ENCODE data around the gene TMEM88.
"Not testable (repeated sequence)": the region's sequence is repeated elsewhere in the genome, so short reads cannot be mapped to it uniquely, and the experiment has no call there.

TMEM88 gene, protein sequence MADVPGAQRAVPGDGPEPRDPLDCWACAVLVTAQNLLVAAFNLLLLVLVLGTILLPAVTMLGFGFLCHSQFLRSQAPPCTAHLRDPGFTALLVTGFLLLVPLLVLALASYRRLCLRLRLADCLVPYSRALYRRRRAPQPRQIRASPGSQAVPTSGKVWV
- 2.6 to 10.0 (median 5.8) reads per million in 3 donors for total RNA-seq

DNA sequence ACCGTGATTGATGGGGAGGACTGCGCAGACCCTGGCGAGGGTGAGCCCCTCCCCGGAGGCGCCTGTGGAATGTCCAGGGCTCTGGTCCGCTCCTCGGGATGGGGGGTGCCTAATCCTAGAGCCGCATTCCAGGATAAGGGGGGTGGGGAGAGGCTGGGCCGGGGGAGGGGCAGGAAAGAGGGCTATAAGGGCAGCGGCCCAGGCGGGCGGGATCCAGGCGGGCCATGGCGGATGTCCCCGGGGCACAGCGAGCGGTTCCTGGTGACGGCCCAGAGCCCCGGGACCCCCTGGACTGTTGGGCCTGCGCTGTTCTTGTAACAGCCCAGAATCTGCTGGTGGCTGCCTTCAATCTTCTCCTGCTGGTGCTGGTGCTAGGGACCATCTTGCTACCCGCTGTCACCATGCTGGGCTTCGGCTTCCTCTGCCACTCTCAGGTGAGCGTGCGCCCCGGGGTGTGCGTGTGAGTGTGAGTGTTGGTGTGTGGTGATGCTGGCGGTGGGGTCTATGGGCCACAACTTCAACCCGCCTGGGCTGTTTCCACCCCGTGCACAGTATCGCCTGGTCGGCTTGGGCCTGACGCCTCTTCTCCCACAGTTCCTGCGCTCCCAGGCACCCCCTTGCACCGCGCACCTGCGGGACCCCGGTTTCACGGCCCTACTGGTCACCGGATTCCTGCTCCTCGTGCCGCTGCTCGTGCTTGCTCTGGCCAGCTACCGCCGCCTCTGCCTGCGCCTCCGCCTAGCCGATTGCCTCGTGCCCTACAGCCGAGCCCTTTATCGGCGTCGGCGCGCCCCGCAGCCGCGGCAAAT, at the start of gene TMEM88:
TMEM88 (plus strand) TSS at position 216 of the 809 bp plus-strand sequence; CDS start at position 225, 9 bp downstream.
- DNase-seq, result no peak
- no peaks in the 10 kb centered on the region for H3K27me3 ChIP-seq (replicated peaks; ENCODE audit: control insufficient read depth, insufficient read depth, low read length, poor library complexity, severe bottlenecking)
- no peaks in the 10 kb centered on the region for H3K9me3 ChIP-seq (ENCODE audit: control insufficient read depth, low read length)
- H3K27ac ChIP-seq (ENCODE audit: insufficient read depth, low read length, poor library complexity, severe bottlenecking), result no peak within 1 kb of the TSS
- no peak within 1 kb of the TSS for H3K4me3 ChIP-seq (ENCODE audit: insufficient read depth, low read depth, low read length, poor library complexity, severe bottlenecking)
- peaks cover 42% of the 10 kb centered on the region for H3K4me1 ChIP-seq (ENCODE audit: control insufficient read depth, insufficient read depth, low read length, poor library complexity, severe bottlenecking)
- H3K36me3 ChIP-seq (ENCODE audit: control insufficient read depth, insufficient read depth, low read length), result peaks cover 12% of the 10 kb centered on the region

DNA sequence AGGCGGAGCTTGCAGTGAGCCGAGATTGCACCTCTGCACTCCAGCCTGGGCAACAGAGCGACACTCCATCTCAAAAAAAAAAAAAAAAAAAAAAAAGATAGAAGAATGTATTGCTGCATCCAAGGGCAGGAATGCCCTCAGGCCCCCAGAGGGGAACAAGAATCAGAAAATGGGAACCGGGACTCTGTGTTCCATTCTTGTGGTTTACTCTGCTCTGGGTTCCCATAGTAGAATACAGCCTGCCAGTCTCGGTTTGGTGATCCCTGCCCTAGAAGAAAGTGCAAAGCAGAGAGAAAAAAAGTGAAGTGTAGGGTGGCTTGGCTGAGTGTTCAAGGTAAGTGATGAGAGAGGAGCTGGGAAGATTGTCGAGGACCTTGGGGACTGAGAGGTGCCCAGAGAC, 48.3 kb upstream of the TMEM88 start:
- DNase-seq, result no peak
- H3K27ac ChIP-seq (ENCODE audit: insufficient read depth, low read length, poor library complexity, severe bottlenecking), result no peak overlapping the region
- H3K27me3 ChIP-seq (replicated peaks; ENCODE audit: control insufficient read depth, insufficient read depth, low read length, poor library complexity, severe bottlenecking), result no peaks in the 10 kb centered on the region
- no peak overlapping the region for H3K4me3 ChIP-seq (ENCODE audit: insufficient read depth, low read depth, low read length, poor library complexity, severe bottlenecking)
- H3K4me1 ChIP-seq (ENCODE audit: control insufficient read depth, insufficient read depth, low read length, poor library complexity, severe bottlenecking), result no peaks in the 10 kb centered on the region
- no peaks in the 10 kb centered on the region for H3K36me3 ChIP-seq (ENCODE audit: control insufficient read depth, insufficient read depth, low read length)
- no peaks in the 10 kb centered on the region for H3K9me3 ChIP-seq (ENCODE audit: control insufficient read depth, low read length)

DNA sequence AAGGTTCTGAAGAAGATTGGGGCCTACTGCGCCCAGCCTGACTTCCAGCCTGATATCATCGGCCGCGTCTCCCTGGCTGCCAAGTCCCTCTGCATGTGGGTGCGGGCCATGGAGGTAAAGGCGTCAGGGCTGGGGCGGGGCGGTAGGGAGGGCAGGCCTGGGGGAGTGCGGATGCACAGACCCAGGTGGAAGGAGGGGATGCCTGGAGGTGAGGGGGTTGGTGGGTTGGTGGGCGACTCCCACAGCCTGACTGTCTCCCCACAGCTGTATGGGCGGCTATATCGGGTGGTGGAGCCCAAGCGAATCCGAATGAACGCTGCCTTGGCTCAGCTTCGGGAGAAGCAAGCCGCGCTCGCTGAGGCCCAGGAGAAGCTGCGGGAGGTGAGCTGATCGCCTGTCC, 47.7 kb upstream of the TMEM88 start:
- Histone ChIP-seq H3K9me3 (ENCODE audit: control insufficient read depth, low read length) (no peaks in the 10 kb centered on the region), H3K4me3 (ENCODE audit: insufficient read depth, low read depth, low read length, poor library complexity, severe bottlenecking) (no peak overlapping the region), H3K27ac (ENCODE audit: insufficient read depth, low read length, poor library complexity, severe bottlenecking) (no peak overlapping the region), H3K27me3 (replicated peaks; ENCODE audit: control insufficient read depth, insufficient read depth, low read length, poor library complexity, severe bottlenecking) (no peaks in the 10 kb centered on the region), H3K4me1 (ENCODE audit: control insufficient read depth, insufficient read depth, low read length, poor library complexity, severe bottlenecking) (no peaks in the 10 kb centered on the region), H3K36me3 (ENCODE audit: control insufficient read depth, insufficient read depth, low read length) (no peaks in the 10 kb centered on the region)
- DNase-seq, result no peak

DNA sequence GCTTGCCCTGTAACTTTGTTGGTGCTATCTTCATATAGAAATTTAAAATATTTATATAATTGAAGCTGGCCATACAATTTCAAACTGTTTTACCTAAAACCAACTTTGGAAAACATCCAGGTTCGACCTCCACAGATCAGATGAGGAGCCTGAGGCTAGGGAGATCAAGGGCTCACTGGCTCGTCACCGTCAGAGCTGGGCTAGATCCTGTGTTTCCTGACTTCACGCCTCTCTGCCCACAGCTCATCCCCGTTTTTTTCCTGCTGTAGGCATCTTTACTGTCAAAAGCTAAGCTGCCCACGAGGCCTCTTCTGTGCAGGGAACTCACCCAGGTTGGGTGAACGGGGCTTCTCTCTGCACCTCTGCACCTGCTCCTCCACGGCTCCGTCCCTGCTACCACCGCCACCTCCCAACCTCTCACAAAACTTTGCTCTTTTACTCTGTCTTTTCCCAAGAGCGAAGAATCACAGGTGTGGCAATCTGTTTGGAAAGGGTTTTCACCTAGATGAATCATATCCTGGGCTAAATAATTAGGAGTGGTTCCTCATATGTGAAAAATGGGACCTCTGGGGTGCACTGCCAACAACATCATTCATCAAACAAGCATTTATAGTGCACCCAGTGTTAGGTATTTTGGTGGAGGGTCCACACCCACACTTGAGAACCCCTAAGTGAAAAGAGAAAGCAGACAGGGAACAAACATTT, 45.6 kb upstream of the TMEM88 start:
- H3K27ac ChIP-seq (ENCODE audit: insufficient read depth, low read length, poor library complexity, severe bottlenecking), result no peak overlapping the region
- DNase-seq, result no peak
- no peak overlapping the region for H3K4me3 ChIP-seq (ENCODE audit: insufficient read depth, low read depth, low read length, poor library complexity, severe bottlenecking)
- H3K27me3 ChIP-seq (replicated peaks; ENCODE audit: control insufficient read depth, insufficient read depth, low read length, poor library complexity, severe bottlenecking), result no peaks in the 10 kb centered on the region
- no peaks in the 10 kb centered on the region for H3K4me1 ChIP-seq (ENCODE audit: control insufficient read depth, insufficient read depth, low read length, poor library complexity, severe bottlenecking)
- no peaks in the 10 kb centered on the region for H3K9me3 ChIP-seq (ENCODE audit: control insufficient read depth, low read length)
- H3K36me3 ChIP-seq (ENCODE audit: control insufficient read depth, insufficient read depth, low read length), result no peaks in the 10 kb centered on the region

DNA sequence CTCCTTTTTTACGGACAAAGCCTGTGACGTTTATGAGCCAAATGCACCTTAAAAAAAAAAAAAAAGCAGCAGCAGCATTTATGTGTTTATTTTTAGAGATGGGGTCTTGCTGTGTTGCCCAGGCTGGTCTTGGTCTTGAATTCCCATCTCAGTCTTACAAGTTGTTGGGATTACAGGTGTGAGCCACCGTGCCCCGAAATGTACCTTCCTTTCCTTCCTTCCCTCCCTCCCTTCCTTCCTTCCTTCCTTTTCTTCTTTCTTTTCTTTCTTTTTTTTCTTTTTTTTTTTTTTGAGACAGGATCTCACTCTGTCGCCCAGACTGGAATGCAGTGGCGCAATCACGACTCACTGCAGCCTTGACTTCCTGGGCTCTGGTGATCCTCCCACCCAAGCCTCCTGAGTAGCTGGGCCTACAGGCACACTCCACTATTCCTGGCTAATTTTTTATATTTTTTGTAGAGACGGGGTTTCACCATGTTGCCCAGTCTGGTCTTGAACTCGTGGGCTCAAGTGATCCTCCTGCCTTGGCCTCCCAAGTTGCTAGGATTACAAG, 45.0 kb upstream of the TMEM88 start:
- DNase-seq; H3K36me3 ChIP-seq (ENCODE audit: control insufficient read depth, insufficient read depth, low read length); H3K27ac ChIP-seq (ENCODE audit: insufficient read depth, low read length, poor library complexity, severe bottlenecking); H3K4me1 ChIP-seq (ENCODE audit: control insufficient read depth, insufficient read depth, low read length, poor library complexity, severe bottlenecking); H3K4me3 ChIP-seq (ENCODE audit: insufficient read depth, low read depth, low read length, poor library complexity, severe bottlenecking); H3K9me3 ChIP-seq (ENCODE audit: control insufficient read depth, low read length); H3K27me3 ChIP-seq (replicated peaks; ENCODE audit: control insufficient read depth, insufficient read depth, low read length, poor library complexity, severe bottlenecking): not testable (repeated sequence)

DNA sequence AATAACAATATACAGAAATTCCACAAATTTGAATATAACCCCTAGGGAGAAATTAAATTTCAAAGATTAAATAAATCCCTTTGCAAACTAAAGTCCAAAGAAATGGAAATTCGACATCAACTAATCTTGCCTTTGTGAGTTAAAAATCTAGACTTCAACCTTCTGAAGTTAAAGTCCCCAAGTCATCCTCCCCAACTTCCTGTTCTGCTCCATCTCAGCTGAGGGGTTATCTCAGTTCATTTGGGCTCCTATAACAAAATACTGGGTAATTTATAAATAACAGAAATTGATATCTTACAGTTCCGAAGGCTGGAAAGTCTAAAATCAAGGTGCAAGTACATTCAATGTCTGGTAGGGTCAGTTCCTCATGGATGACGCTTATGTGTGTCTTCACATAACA, 43.6 kb upstream of the TMEM88 start:
- no peaks in the 10 kb centered on the region for H3K27me3 ChIP-seq (replicated peaks; ENCODE audit: control insufficient read depth, insufficient read depth, low read length, poor library complexity, severe bottlenecking)
- no peaks in the 10 kb centered on the region for H3K9me3 ChIP-seq (ENCODE audit: control insufficient read depth, low read length)
- DNase-seq, result no peak
- H3K27ac ChIP-seq (ENCODE audit: insufficient read depth, low read length, poor library complexity, severe bottlenecking), result no peak overlapping the region
- no peak overlapping the region for H3K4me3 ChIP-seq (ENCODE audit: insufficient read depth, low read depth, low read length, poor library complexity, severe bottlenecking)
- H3K4me1 ChIP-seq (ENCODE audit: control insufficient read depth, insufficient read depth, low read length, poor library complexity, severe bottlenecking), result no peaks in the 10 kb centered on the region
- no peaks in the 10 kb centered on the region for H3K36me3 ChIP-seq (ENCODE audit: control insufficient read depth, insufficient read depth, low read length)

DNA sequence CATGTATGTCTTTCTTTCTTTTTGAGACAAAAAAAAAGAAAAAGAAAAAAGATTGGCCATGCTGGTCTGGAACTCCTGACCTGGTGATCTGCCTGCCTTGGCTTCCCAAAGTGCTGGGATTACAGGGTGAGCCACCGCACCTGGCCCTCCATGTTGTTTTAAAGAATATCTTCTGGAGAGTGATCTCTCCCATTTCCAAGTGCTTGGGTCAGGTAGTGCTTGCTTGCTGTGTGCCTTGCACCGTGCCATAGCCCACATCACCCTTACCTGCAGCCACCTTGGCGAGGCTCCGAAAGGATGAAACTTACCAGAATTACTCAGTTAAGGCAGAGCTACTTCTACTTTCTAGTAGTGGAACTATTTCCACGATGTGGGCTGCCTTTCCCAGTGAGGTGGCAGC, 39.9 kb upstream of the TMEM88 start:
- no peaks in the 10 kb centered on the region for H3K4me1 ChIP-seq (ENCODE audit: control insufficient read depth, insufficient read depth, low read length, poor library complexity, severe bottlenecking)
- no peaks in the 10 kb centered on the region for H3K9me3 ChIP-seq (ENCODE audit: control insufficient read depth, low read length)
- no peak overlapping the region for H3K4me3 ChIP-seq (ENCODE audit: insufficient read depth, low read depth, low read length, poor library complexity, severe bottlenecking)
- no peak overlapping the region for H3K27ac ChIP-seq (ENCODE audit: insufficient read depth, low read length, poor library complexity, severe bottlenecking)
- no peaks in the 10 kb centered on the region for H3K27me3 ChIP-seq (replicated peaks; ENCODE audit: control insufficient read depth, insufficient read depth, low read length, poor library complexity, severe bottlenecking)
- DNase-seq, result no peak
- H3K36me3 ChIP-seq (ENCODE audit: control insufficient read depth, insufficient read depth, low read length), result no peaks in the 10 kb centered on the region

DNA sequence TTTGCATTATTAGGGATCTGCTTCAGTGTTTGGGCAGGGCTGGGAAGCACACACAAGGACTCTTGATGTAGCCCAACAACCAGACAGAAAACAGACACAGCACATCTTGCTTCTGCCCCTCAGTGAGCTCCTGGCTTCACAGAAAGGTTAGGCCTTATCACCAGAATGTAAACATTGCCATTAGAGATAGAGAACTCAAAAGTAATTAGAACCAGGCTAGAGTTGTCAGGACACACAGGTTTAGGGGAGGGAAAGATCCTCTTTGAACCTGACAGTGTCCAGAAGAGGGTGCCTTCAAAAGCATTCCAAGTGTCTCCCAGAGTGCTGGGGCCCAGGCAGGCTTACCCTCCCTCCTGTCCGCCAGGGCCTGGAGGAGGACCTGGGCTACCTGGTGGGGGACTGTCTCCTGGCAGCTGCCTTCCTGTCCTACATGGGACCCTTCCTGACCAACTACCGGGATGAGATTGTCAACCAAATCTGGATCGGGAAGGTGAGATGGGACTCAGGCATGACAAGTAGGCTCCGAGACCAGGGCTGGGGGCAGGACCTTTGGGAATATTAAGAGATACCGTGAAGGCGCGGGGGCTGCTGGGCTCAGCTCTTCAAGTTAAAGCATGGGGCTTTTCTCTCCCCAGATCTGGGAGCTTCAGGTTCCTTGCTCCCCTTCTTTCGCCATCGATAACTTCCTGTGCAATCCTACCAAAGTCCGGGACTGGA, 37.8 kb upstream of the TMEM88 start:
- no peak overlapping the region for H3K4me3 ChIP-seq (ENCODE audit: insufficient read depth, low read depth, low read length, poor library complexity, severe bottlenecking)
- H3K27me3 ChIP-seq (replicated peaks; ENCODE audit: control insufficient read depth, insufficient read depth, low read length, poor library complexity, severe bottlenecking), result no peaks in the 10 kb centered on the region
- no peaks in the 10 kb centered on the region for H3K36me3 ChIP-seq (ENCODE audit: control insufficient read depth, insufficient read depth, low read length)
- no peak overlapping the region for H3K27ac ChIP-seq (ENCODE audit: insufficient read depth, low read length, poor library complexity, severe bottlenecking)
- H3K4me1 ChIP-seq (ENCODE audit: control insufficient read depth, insufficient read depth, low read length, poor library complexity, severe bottlenecking), result no peaks in the 10 kb centered on the region
- no peak for DNase-seq
- no peaks in the 10 kb centered on the region for H3K9me3 ChIP-seq (ENCODE audit: control insufficient read depth, low read length)

DNA sequence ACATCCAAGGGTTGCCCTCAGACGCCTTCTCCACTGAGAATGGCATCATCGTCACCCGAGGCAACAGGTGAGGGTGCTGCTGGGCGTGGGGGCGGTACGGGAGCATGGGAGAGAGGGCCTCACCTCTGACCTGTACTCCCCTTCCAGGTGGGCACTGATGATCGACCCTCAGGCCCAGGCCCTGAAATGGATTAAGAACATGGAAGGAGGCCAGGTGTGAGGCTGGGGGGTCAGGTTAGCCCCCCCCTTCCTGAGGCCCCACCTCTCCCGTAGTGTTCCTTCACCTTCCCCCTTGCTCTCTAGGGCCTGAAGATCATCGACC, 37.3 kb upstream of the TMEM88 start:
- Histone ChIP-seq H3K9me3 (ENCODE audit: control insufficient read depth, low read length) (no peaks in the 10 kb centered on the region), H3K4me3 (ENCODE audit: insufficient read depth, low read depth, low read length, poor library complexity, severe bottlenecking) (no peak overlapping the region), H3K27ac (ENCODE audit: insufficient read depth, low read length, poor library complexity, severe bottlenecking) (no peak overlapping the region), H3K27me3 (replicated peaks; ENCODE audit: control insufficient read depth, insufficient read depth, low read length, poor library complexity, severe bottlenecking) (no peaks in the 10 kb centered on the region), H3K4me1 (ENCODE audit: control insufficient read depth, insufficient read depth, low read length, poor library complexity, severe bottlenecking) (no peaks in the 10 kb centered on the region), H3K36me3 (ENCODE audit: control insufficient read depth, insufficient read depth, low read length) (no peaks in the 10 kb centered on the region)
- no peak for DNase-seq

Data from effector memory CD4-positive, alpha-beta T cell (primary cell).